ENCODE results near the gene PARL. TPM values are rescaled to one million over a fixed set of nuclear protein-coding genes. Genes with fewer than 3 reads are reported as not detected.

The PARL gene
- polyA plus RNA-seq, 2 of the 4 experiments (the other 2 are of a cell fraction), result 45.9 to 71.6 TPM

DNA sequence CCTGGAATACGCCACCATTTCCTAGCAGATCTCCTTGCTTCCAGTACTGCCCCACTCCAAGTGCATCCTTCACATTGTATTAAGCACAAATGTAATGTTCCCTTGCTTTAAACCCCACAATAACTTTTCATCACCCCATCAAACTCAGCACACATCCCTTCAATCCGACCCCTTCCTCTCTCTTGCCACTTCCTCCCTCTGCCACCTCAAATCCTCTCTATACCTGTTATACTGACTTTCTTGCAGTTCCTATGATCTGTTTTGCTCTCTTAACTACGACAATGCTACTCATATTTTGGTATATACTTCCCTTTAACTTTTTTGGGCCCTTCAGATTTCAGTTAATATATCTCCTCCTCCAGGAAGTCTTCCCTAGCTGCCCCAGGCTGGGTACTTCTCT, 14.1 kb downstream of the PARL start:
- Histone ChIP-seq H3K4me3 (no peak overlapping the region), H3K4me2 (no peak overlapping the region), H3K4me1 (no peaks in the 10 kb centered on the region), H3K27ac (no peak overlapping the region), H3K9me3 (no peaks in the 10 kb centered on the region)
- TF ChIP-seq CBX2 (IDR thresholded peaks at IDR 0.05; ENCODE audit: borderline replicate concordance, low read depth) (no peak), SMC3 (IDR thresholded peaks at IDR 0.05) (no peak), KDM5A (IDR thresholded peaks at IDR 0.05) (no peak), REST (IDR thresholded peaks at IDR 0.05) (no peak), HDAC2 (IDR thresholded peaks at IDR 0.05) (no peak)
- 93% methylated on average over 3 of the region's 3 CpGs for WGBS (ENCODE audit: missing lambda C conversion rate)
- DNase-seq (ENCODE audit: low read depth in 1 of 2, low spot score in 1 of 2) (no peak), ATAC-seq (no peak), FAIRE-seq (no peak)
- ChIA-PET CTCF (interaction anchor here (3.4 kb wide), 1 partner anchor 14 kb away, joined by 15 read pairs; the partner anchor contains the start of gene PARL), POLR2A (no interaction called here)

- H3K9me3 ChIP-seq, result no peaks in the 10 kb centered on the region
- no peak for DNase-seq (ENCODE audit: low read depth in 1 of 2, low spot score in 1 of 2)
- TF ChIP-seq HOXA7 (CRISPR knock-in tag; IDR thresholded peaks at IDR 0.05), result no peak
- TF ChIP-seq EHMT2 (IDR thresholded peaks at IDR 0.05; ENCODE audit: low read depth), result no peak
- TF ChIP-seq SREBF2 (IDR thresholded peaks at IDR 0.05), result no peak
- TF ChIP-seq, protein P1, sequence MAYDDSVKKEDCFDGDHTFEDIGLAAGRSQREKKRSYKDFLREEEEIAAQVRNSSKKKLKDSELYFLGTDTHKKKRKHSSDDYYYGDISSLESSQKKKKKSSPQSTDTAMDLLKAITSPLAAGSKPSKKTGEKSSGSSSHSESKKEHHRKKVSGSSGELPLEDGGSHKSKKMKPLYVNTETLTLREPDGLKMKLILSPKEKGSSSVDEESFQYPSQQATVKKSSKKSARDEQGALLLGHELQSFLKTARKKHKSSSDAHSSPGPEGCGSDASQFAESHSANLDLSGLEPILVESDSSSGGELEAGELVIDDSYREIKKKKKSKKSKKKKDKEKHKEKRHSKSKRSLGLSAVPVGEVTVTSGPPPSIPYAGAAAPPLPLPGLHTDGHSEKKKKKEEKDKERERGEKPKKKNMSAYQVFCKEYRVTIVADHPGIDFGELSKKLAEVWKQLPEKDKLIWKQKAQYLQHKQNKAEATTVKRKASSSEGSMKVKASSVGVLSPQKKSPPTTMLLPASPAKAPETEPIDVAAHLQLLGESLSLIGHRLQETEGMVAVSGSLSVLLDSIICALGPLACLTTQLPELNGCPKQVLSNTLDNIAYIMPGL (CRISPR knock-in tag; IDR thresholded peaks at IDR 0.05; ENCODE audit: borderline replicate concordance), result no peak
- no peak for TF ChIP-seq CEBPB (IDR thresholded peaks at IDR 0.05)
- TF ChIP-seq HES2 (IDR thresholded peaks at IDR 0.05), result no peak
- no peak for TF ChIP-seq CHD2 (IDR thresholded peaks at IDR 0.05; ENCODE audit: low read length, partially characterized antibody)
- TF ChIP-seq HOXB13 (CRISPR knock-in tag; IDR thresholded peaks at IDR 0.05; ENCODE audit: low read depth), result no peak
- no peak for TF ChIP-seq FOXS1 (CRISPR knock-in tag; IDR thresholded peaks at IDR 0.05)
- TF ChIP-seq MAFK (IDR thresholded peaks at IDR 0.05; ENCODE audit: partially characterized antibody), result no peak
- ATAC-seq, result no peak
- no peaks in the 10 kb centered on the region for H3K4me1 ChIP-seq
- no peak overlapping the region for H3K4me2 ChIP-seq
- ChIA-PET CTCF (interaction anchor here (3.4 kb wide), 1 partner anchor 16 kb away, joined by 15 read pairs; the partner anchor contains the start of gene PARL), POLR2A (no interaction called here)
- H3K4me3 ChIP-seq, result no peak overlapping the region
- 97% methylated on average over 1 of the region's 1 CpG for WGBS (ENCODE audit: missing lambda C conversion rate)
- no peak overlapping the region for H3K27ac ChIP-seq
- FAIRE-seq, result no peak
Observed at GRCh38 chr3:183868796-183869195, 15.9 kb downstream of the PARL start.

DNA sequence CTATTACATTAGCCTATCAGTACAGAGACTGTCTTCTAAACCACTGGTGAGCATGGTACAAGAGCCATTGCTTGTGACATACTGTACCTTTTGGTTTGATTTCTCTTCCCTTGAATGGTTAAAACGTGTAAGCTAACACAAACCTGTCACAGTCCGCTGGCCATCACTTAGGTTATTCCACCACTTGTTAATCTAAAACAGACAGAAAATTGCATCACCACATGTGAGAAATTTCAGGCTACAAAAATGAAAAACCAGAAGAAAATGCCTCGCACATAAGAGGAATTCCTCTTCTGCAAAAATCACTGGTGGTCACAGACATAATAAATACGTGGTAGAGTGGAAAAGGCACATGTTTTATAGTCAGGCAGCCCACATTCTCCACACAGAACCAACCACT, 22.1 kb downstream of the PARL start:
- CTCF ChIA-PET, result no interaction called here
- Histone ChIP-seq H3K27ac (no peak overlapping the region), H3K4me2 (no peak overlapping the region), H3K9me3 (no peaks in the 10 kb centered on the region), H3K4me3 (no peak overlapping the region), H3K4me1 (no peaks in the 10 kb centered on the region)
- DNase-seq (ENCODE audit: low read depth in 1 of 2, low spot score in 1 of 2), result no peak
- 83% methylated on average over 4 of the region's 4 CpGs for WGBS (ENCODE audit: missing lambda C conversion rate)
- no peak for ATAC-seq
- FAIRE-seq, result no peak
- POLR2A ChIA-PET, result no interaction called here
- TF ChIP-seq ZSCAN20 (CRISPR knock-in tag; IDR thresholded peaks at IDR 0.05), result no peak
- TF ChIP-seq, protein P2, sequence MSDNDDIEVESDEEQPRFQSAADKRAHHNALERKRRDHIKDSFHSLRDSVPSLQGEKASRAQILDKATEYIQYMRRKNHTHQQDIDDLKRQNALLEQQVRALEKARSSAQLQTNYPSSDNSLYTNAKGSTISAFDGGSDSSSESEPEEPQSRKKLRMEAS (IDR thresholded peaks at IDR 0.05), result no peak
- TF ChIP-seq, protein P3, sequence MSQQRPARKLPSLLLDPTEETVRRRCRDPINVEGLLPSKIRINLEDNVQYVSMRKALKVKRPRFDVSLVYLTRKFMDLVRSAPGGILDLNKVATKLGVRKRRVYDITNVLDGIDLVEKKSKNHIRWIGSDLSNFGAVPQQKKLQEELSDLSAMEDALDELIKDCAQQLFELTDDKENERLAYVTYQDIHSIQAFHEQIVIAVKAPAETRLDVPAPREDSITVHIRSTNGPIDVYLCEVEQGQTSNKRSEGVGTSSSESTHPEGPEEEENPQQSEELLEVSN (IDR thresholded peaks at IDR 0.05; ENCODE audit: borderline replicate concordance, low read depth), result no peak
- no peak for TF ChIP-seq FOXS1 (CRISPR knock-in tag; IDR thresholded peaks at IDR 0.05)
- no peak for TF ChIP-seq CBX2 (IDR thresholded peaks at IDR 0.05; ENCODE audit: borderline replicate concordance, low read depth)
- TF ChIP-seq ESRRA (IDR thresholded peaks at IDR 0.05; ENCODE audit: borderline replicate concordance, low read length), result no peak
- no peak for TF ChIP-seq NFE2L2 (conservative IDR thresholded peaks at IDR 0.05; ENCODE audit: low read length)
- TF ChIP-seq EP300 (IDR thresholded peaks at IDR 0.05), result no peak
- TF ChIP-seq EHMT2 (IDR thresholded peaks at IDR 0.05; ENCODE audit: low read depth), result no peak
- no peak for TF ChIP-seq ZC3H11A (IDR thresholded peaks at IDR 0.05)
- no peak for TF ChIP-seq EHF (CRISPR knock-in tag; IDR thresholded peaks at IDR 0.05)
- TF ChIP-seq FOSB (CRISPR knock-in tag; IDR thresholded peaks at IDR 0.05), result no peak
- TF ChIP-seq, protein P4, sequence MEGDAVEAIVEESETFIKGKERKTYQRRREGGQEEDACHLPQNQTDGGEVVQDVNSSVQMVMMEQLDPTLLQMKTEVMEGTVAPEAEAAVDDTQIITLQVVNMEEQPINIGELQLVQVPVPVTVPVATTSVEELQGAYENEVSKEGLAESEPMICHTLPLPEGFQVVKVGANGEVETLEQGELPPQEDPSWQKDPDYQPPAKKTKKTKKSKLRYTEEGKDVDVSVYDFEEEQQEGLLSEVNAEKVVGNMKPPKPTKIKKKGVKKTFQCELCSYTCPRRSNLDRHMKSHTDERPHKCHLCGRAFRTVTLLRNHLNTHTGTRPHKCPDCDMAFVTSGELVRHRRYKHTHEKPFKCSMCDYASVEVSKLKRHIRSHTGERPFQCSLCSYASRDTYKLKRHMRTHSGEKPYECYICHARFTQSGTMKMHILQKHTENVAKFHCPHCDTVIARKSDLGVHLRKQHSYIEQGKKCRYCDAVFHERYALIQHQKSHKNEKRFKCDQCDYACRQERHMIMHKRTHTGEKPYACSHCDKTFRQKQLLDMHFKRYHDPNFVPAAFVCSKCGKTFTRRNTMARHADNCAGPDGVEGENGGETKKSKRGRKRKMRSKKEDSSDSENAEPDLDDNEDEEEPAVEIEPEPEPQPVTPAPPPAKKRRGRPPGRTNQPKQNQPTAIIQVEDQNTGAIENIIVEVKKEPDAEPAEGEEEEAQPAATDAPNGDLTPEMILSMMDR (IDR thresholded peaks at IDR 0.05), result no peak
- TF ChIP-seq PHF8 (IDR thresholded peaks at IDR 0.05; ENCODE audit: borderline replicate concordance, low read depth), result no peak
- no peak for TF ChIP-seq BHLHE40 (IDR thresholded peaks at IDR 0.05; ENCODE audit: low read depth, low read length)
- TF ChIP-seq RNF2 (IDR thresholded peaks at IDR 0.05; ENCODE audit: borderline replicate concordance, low read depth), result no peak

All from A549 (cell line).